ENCODE data around the gene STPG4. TPM values are rescaled to one million over a fixed set of nuclear protein-coding genes. Genes with fewer than 3 reads are reported as not detected.

STPG4 gene
- polyA plus RNA-seq, 1 of the 3 experiments (the other 2 are of a cell fraction), result 0.20 TPM

DNA sequence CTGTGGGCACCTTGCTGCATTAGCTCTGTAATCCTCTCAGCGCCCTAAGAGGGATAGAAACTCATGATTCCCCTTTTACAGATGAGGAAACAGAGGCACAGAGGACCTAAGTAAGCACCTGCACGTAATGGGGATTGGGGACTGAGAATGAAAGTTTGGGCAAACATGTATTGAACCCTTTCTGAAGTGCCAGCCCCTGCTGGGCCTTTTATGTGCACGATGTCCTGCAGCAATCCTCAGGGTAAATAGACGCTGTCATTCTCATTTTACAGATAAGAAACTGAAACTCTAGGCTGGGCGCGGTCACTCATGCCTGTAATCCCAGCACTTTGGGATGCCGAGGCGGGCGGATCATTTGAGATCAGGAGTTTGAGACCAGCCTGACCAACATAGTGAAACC lies 117.4 kb downstream of the STPG4 start:
- ChIA-PET POLR2A (no interaction called here), CTCF (interaction anchor here (1.3 to 1.6 kb wide), 4 partner anchors 18 to 119 kb away, joined by 3 to 6 read pairs (median 4); no protein-coding TSS in a partner anchor)
- peaks cover 38 to 85% of the 10 kb centered on the region in 2 experiments for H3K4me1 ChIP-seq (ENCODE audit: control insufficient read depth in 1 of 2, insufficient read depth in 2 of 2, low read depth in 1 of 2, low read length in 1 of 2)
- no peaks in the 10 kb centered on the region for H3K36me3 ChIP-seq (replicated peaks in 1 of 2; ENCODE audit: control insufficient read depth in 1 of 2, insufficient read depth in 2 of 2, low read length in 1 of 2)
- no peaks in the 10 kb centered on the region for H3K27me3 ChIP-seq (ENCODE audit: insufficient read depth)
- H3K4me2 ChIP-seq, result no peak overlapping the region
- TF ChIP-seq GATA2 (CRISPR knock-in tag; IDR thresholded peaks at IDR 0.05), result no peak
- TF ChIP-seq TEAD4 (IDR thresholded peaks at IDR 0.05; ENCODE audit: borderline replicate concordance, insufficient read depth), result no peak
- no peak for TF ChIP-seq TAF1 (IDR thresholded peaks at IDR 0.05; ENCODE audit: borderline replicate concordance, low read depth, low read length)
- TF ChIP-seq, protein P1, sequence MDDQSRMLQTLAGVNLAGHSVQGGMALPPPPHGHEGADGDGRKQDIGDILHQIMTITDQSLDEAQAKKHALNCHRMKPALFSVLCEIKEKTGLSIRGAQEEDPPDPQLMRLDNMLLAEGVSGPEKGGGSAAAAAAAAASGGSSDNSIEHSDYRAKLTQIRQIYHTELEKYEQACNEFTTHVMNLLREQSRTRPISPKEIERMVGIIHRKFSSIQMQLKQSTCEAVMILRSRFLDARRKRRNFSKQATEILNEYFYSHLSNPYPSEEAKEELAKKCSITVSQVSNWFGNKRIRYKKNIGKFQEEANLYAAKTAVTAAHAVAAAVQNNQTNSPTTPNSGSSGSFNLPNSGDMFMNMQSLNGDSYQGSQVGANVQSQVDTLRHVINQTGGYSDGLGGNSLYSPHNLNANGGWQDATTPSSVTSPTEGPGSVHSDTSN (IDR thresholded peaks at IDR 0.05), result no peak
- TF ChIP-seq, protein P2, sequence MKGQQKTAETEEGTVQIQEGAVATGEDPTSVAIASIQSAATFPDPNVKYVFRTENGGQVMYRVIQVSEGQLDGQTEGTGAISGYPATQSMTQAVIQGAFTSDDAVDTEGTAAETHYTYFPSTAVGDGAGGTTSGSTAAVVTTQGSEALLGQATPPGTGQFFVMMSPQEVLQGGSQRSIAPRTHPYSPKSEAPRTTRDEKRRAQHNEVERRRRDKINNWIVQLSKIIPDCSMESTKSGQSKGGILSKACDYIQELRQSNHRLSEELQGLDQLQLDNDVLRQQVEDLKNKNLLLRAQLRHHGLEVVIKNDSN (IDR thresholded peaks at IDR 0.05; ENCODE audit: borderline replicate concordance, low read depth), result no peak
- no peak for TF ChIP-seq CHD2 (IDR thresholded peaks at IDR 0.05; ENCODE audit: low read length, partially characterized antibody)
- TF ChIP-seq GABPA (IDR thresholded peaks at IDR 0.05; ENCODE audit: low read depth), result no peak
- TF ChIP-seq FOSL2 (IDR thresholded peaks at IDR 0.05; ENCODE audit: borderline replicate concordance, low read depth), result no peak
- no peak for TF ChIP-seq JUND (IDR thresholded peaks at IDR 0.05)
- TF ChIP-seq NFIC (IDR thresholded peaks at IDR 0.05; ENCODE audit: borderline replicate concordance), result no peak
- TF ChIP-seq, protein P3, sequence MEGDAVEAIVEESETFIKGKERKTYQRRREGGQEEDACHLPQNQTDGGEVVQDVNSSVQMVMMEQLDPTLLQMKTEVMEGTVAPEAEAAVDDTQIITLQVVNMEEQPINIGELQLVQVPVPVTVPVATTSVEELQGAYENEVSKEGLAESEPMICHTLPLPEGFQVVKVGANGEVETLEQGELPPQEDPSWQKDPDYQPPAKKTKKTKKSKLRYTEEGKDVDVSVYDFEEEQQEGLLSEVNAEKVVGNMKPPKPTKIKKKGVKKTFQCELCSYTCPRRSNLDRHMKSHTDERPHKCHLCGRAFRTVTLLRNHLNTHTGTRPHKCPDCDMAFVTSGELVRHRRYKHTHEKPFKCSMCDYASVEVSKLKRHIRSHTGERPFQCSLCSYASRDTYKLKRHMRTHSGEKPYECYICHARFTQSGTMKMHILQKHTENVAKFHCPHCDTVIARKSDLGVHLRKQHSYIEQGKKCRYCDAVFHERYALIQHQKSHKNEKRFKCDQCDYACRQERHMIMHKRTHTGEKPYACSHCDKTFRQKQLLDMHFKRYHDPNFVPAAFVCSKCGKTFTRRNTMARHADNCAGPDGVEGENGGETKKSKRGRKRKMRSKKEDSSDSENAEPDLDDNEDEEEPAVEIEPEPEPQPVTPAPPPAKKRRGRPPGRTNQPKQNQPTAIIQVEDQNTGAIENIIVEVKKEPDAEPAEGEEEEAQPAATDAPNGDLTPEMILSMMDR (IDR thresholded peaks at IDR 0.05), result no peak
- no peak for TF ChIP-seq SMC3 (IDR thresholded peaks at IDR 0.05; ENCODE audit: low read depth, low read length)
- no peak for TF ChIP-seq FOXM1 (IDR thresholded peaks at IDR 0.05; ENCODE audit: low read depth)
- 88% methylated on average over 9 of the region's 9 CpGs for WGBS (ENCODE audit: low lambda C conversion rate)
- H3K27ac ChIP-seq (ENCODE audit: low read depth in 2 of 2, low read length in 1 of 2), result peak overlapping the region; percentile 10 to 23; a peak in 1 of 4 replicates
- no peaks in the 10 kb centered on the region for H3K9me2 ChIP-seq
- H3K79me2 ChIP-seq (ENCODE audit: insufficient read depth), result peaks cover 32% of the 10 kb centered on the region; the same call in 1 of the 2 replicates
- no peak overlapping the region for H3K9ac ChIP-seq
- DNase-seq, result no peak
- no peak overlapping the region for H2AFZ ChIP-seq (ENCODE audit: low read depth)
- H4K20me1 ChIP-seq (ENCODE audit: insufficient read depth), result no peaks in the 10 kb centered on the region
- H3F3A ChIP-seq (replicated peaks; ENCODE audit: insufficient read depth), result peaks cover 31% of the 10 kb centered on the region
- no peaks in the 10 kb centered on the region for H3K9me3 ChIP-seq
- H3K4me3 ChIP-seq (ENCODE audit: low read depth in 2 of 2, low read length in 1 of 2), result no peak overlapping the region

Other genes starting within 250 kb of the STPG4 start
- gene MCFD2, start 239.5 kb downstream of the STPG4 start, polyA plus RNA-seq (2012; rRNA removed), result 88.2 and 123 TPM in 2 replicates
- 9.3 and 12.8 TPM in 2 replicates for gene TTC7A, start 214.1 kb downstream of the STPG4 start, polyA plus RNA-seq (2012; rRNA removed)
- 401 and 491 TPM in 2 replicates for gene CALM2, start 21.2 kb upstream of the STPG4 start, polyA plus RNA-seq (2012; rRNA removed)
- gene EPCAM, start 214.0 kb upstream of the STPG4 start, polyA plus RNA-seq (2012; rRNA removed), result 0.43 and 0.54 TPM in 2 replicates
- gene MSH2, start 247.8 kb upstream of the STPG4 start, polyA plus RNA-seq (2012; rRNA removed), result 13.7 and 16.4 TPM in 2 replicates

All from SK-N-SH (cell line).